Transverse colon (tissue), 4 donors: ENCODE data around the gene RNF166. TPM values are rescaled to one million over a fixed set of nuclear protein-coding genes. Genes with fewer than 3 reads are reported as not detected.

Experiments
- DNase-seq: peaks from one replicate; pipeline ENCODE4 v3.0.0-alpha.2; 2019
- H3K27ac ChIP-seq, 4 donors: fragments of 200-600 bp; sonication (generic); 2 replicates each; pipeline ENCODE4 v1.5.1; 2016 to 2018; ENCODE audit warnings: inconsistent platforms in 4 of 4
- H3K27me3 ChIP-seq: fragments of 200-600 bp; sonication (generic); 2 replicates; pipeline ENCODE4 v1.5.1; 2017; ENCODE audit warnings: inconsistent platforms
- H3K36me3 ChIP-seq, 4 donors: fragments of 200-600 bp; sonication (generic); 2 replicates each; pipeline ENCODE4 v1.5.1; 2017 to 2019; ENCODE audit warnings: inconsistent platforms in 4 of 4
- H3K4me1 ChIP-seq, 4 donors: fragments of 200-600 bp; sonication (generic); 2 replicates each; pipeline ENCODE4 v1.5.1; 2017 to 2020; ENCODE audit warnings: inconsistent platforms in 4 of 4
- H3K4me3 ChIP-seq, 4 donors: fragments of 200-600 bp; sonication (generic); 1 replicate in 1 of 4; 2 replicates in 3 of 4; pipeline versions ENCODE4 v1.5.1 to v1.6.1; 2017 to 2019; ENCODE audit warnings: inconsistent platforms in 4 of 4
- H3K9me3 ChIP-seq, 2 donors: fragments of 200-600 bp; sonication (generic); 2 replicates each; pipeline ENCODE4 v1.5.1; 2017 to 2019; ENCODE audit warnings: inconsistent platforms in 2 of 2
- CTCF ChIP-seq, 5 experiments: fragments of 200-600 bp in 3 of 5; fragments of 450-650 bp in 2 of 5; sonication (generic) in 3 of 5; IDR thresholded peaks; 1 replicate in 2 of 5; 2 replicates in 3 of 5; pipeline ENCODE4 v1.5.1; 2016 to 2017; ENCODE audit warnings: antibody characterized with exemption in 5 of 5, inconsistent platforms in 3 of 5, mild to moderate bottlenecking in 2 of 5, moderate library complexity in 1 of 5
- EP300 ChIP-seq: sonication (generic); formaldehyde crosslinking; IDR thresholded peaks from one replicate; pipeline ENCODE4 v1.6.1; 2017; ENCODE audit warnings: antibody characterized with exemption, low read depth
- POLR2A ChIP-seq: fragments of 450-650 bp; IDR thresholded peaks from one replicate; pipeline ENCODE4 v1.6.1; 2016; ENCODE audit warnings: antibody characterized with exemption, mild to moderate bottlenecking, moderate library complexity
- POLR2AphosphoS5 ChIP-seq, 3 donors: sonication (generic); formaldehyde crosslinking; IDR thresholded peaks; one replicate each; pipeline ENCODE4 v1.6.1; 2016; ENCODE audit warnings: antibody characterized with exemption in 3 of 3
- WGBS, 2 donors: methylation state at CpG; one replicate each; pipeline ENCODE4 v1.1.5; 2018; ENCODE audit warnings: low coverage in 1 of 2; 5-methylcytosine and 5-hydroxymethylcytosine counted together
- in situ Hi-C, 4 donors: fragments of 200-750 bp; cut with MboI; loops; one replicate each; pipeline versions ENCODE4 v1.15.0 to v1.15.1; 2017; ENCODE audit warnings: low sequenced_read_pairs in 3 of 4, low pct_ligation_motif_present in 1 of 4, low pct_unique_long_range_greater_than_20kb in 1 of 4
- intact Hi-C: fragments of 100-400 bp; cut with DNase I; formaldehyde crosslinking; loops from one replicate; pipeline ENCODE4 v1.15.1; 2023; ENCODE audit warnings: low total_unique reads
- total RNA-seq, 4 donors: library from RNA; depleted of rRNA; stranded (reverse); fragments of >200 nt; gene quantifications; one replicate each; pipeline ENCODE4 v1.1.0, GENCODE V29; 2016

RNF166 gene
- total RNA-seq, 4 donors from 2014 or later: 10.3 to 15.3 (median 14.4) TPM

- TF ChIP-seq CTCF (IDR thresholded peaks at IDR 0.05): no peak
- TF ChIP-seq POLR2A: no peak
- no peak for TF ChIP-seq POLR2AphosphoS5 (IDR thresholded peaks at IDR 0.05)
- no peak for TF ChIP-seq EP300
- Histone ChIP-seq H3K27ac (no peak overlapping the region), H3K4me1 (peaks cover 0 to 6% (median 3%) of the 10 kb centered on the region in 4 donors), H3K4me3 (no peak overlapping the region), H3K36me3 (peaks cover 0 to 24% (median 1%) of the 10 kb centered on the region in 4 donors), H3K9me3 (no peaks in the 10 kb centered on the region), H3K27me3 (no peaks in the 10 kb centered on the region)
- no peak for DNase-seq
- in situ Hi-C loops: loop anchor here in 1 of 4 donors (25.0 kb wide), 1 partner anchor 477 kb away; the partner anchor contains the start of genes SLC22A31 and ZNF778
- 93% methylated on average over 16 of the region's 16 CpGs; no CpG with 5 or more reads in 1 of the 2 donors for WGBS, 2 donors
- intact Hi-C loops: no loop called here
Observed at GRCh38 chr16:88735121-88735520, 28.9 kb upstream of the RNF166 start.

- intact Hi-C loops (no loop called here), in situ Hi-C loops (loop anchor here in 1 of 4 donors (25.0 kb wide), 1 partner anchor 478 kb away; the partner anchor contains the start of genes SLC22A31 and ZNF778)
- peaks cover 0 to 24% (median 1%) of the 10 kb centered on the region in 4 donors for H3K36me3 ChIP-seq
- no peak for TF ChIP-seq CTCF (IDR thresholded peaks at IDR 0.05)
- no peak for TF ChIP-seq EP300
- TF ChIP-seq POLR2AphosphoS5 (IDR thresholded peaks at IDR 0.05): no peak
- TF ChIP-seq POLR2A: no peak
- H3K27me3 ChIP-seq: no peaks in the 10 kb centered on the region
- DNase-seq: no peak
- no peaks in the 10 kb centered on the region for H3K9me3 ChIP-seq
- no peak overlapping the region for H3K4me3 ChIP-seq
- peaks cover 0 to 6% (median 3%) of the 10 kb centered on the region in 4 donors for H3K4me1 ChIP-seq
- no peak overlapping the region for H3K27ac ChIP-seq
- 90% methylated on average over 13 of the region's 23 CpGs; no CpG with 5 or more reads in 1 of the 2 donors for whole genome bisulfite sequencing, 2 donors
Observed at GRCh38 chr16:88734361-88734728, 28.1 kb upstream of the RNF166 start.

- Histone ChIP-seq H3K4me3 (no peak overlapping the region), H3K9me3 (no peaks in the 10 kb centered on the region), H3K27ac (no peak overlapping the region), H3K4me1 (peaks cover 0 to 6% (median 3%) of the 10 kb centered on the region in 4 donors), H3K36me3 (peaks cover 0 to 24% (median 1%) of the 10 kb centered on the region in 4 donors), H3K27me3 (no peaks in the 10 kb centered on the region)
- 94% methylated on average over 23 of the region's 27 CpGs; no CpG with 5 or more reads in 1 of the 2 donors for whole genome bisulfite sequencing, 2 donors
- intact Hi-C loops: no loop called here
- TF ChIP-seq EP300: no peak
- TF ChIP-seq POLR2A: no peak
- no peak for TF ChIP-seq CTCF (IDR thresholded peaks at IDR 0.05)
- TF ChIP-seq POLR2AphosphoS5 (IDR thresholded peaks at IDR 0.05): no peak
- in situ Hi-C loops: loop anchor here in 1 of 4 donors (25.0 kb wide), 1 partner anchor 479 kb away; the partner anchor contains the start of genes SLC22A31 and ZNF778
- no peak for DNase-seq
Observed at GRCh38 chr16:88733630-88734360, 27.6 kb upstream of the RNF166 start.

GRCh38 chr16:88732961-88733294, 26.7 kb upstream of the RNF166 start:
- in situ Hi-C loops: loop anchor here in 1 of 4 donors (25.0 kb wide), 1 partner anchor 479 kb away; the partner anchor contains the start of genes SLC22A31 and ZNF778
- H3K4me3 ChIP-seq: no peak overlapping the region
- H3K9me3 ChIP-seq: no peaks in the 10 kb centered on the region
- WGBS, 2 donors: 85% methylated on average over 7 of the region's 13 CpGs; no CpG with 5 or more reads in 1 of the 2 donors
- no peak for TF ChIP-seq POLR2AphosphoS5 (IDR thresholded peaks at IDR 0.05)
- TF ChIP-seq POLR2A: no peak
- TF ChIP-seq CTCF (IDR thresholded peaks at IDR 0.05): no peak
- no peak for DNase-seq
- H3K4me1 ChIP-seq: peaks cover 0 to 6% (median 3%) of the 10 kb centered on the region in 4 donors
- no peaks in the 10 kb centered on the region for H3K27me3 ChIP-seq
- intact Hi-C loops: no loop called here
- no peak overlapping the region for H3K27ac ChIP-seq
- peaks cover 0 to 24% (median 1%) of the 10 kb centered on the region in 4 donors for H3K36me3 ChIP-seq
